Sigmoid colon (tissue), 4 donors: ENCODE measurements around the gene UBXN10.
"Not testable (repeated sequence)": the region's sequence is repeated elsewhere in the genome, so short reads cannot be mapped to it uniquely, and the experiment has no call there.

ENCODE experiments used
- CTCF ChIP-seq, 4 experiments: fragments of 450-650 bp in 3 of 4; fragments of 200-600 bp in 1 of 4; IDR thresholded peaks; one replicate each; pipeline ENCODE4 v1.5.1; 2016 to 2019; ENCODE audit warnings: antibody characterized with exemption in 4 of 4, mild to moderate bottlenecking in 3 of 4, moderate library complexity in 2 of 4
- EP300 ChIP-seq, 4 donors: sonication (generic); formaldehyde crosslinking; IDR thresholded peaks; one replicate each; pipeline ENCODE4 v1.6.1; 2017; ENCODE audit warnings: antibody characterized with exemption in 4 of 4

- not testable (repeated sequence) for TF ChIP-seq EP300, CTCF (IDR thresholded peaks at IDR 0.05)
Measured at GRCh38 chr1:20232564-20232963, 46.7 kb downstream of the UBXN10 start.
